Hepatocyte (in vitro differentiated cells): ENCODE data around the gene NCLN. TPM values are rescaled to one million over a fixed set of nuclear protein-coding genes. Genes with fewer than 3 reads are reported as not detected.

Experiments
- DNase-seq: peaks from one replicate; pipeline ENCODE4 v3.0.0-alpha.2; 2016; ENCODE audit warnings: low spot score
- H2AFZ ChIP-seq: fragments of 200-600 bp; sonication (generic); 2 replicates; pipeline ENCODE4 v1.6.0; 2016; ENCODE audit warnings: antibody characterized with exemption, mild to moderate bottlenecking
- H3K27ac ChIP-seq: fragments of 200-600 bp; sonication (generic); 2 replicates; pipeline ENCODE4 v1.5.1; 2016; ENCODE audit warnings: mild to moderate bottlenecking
- H3K27me3 ChIP-seq: fragments of 200-600 bp; sonication (generic); 2 replicates; pipeline ENCODE4 v1.6.1; 2016
- H3K36me3 ChIP-seq: fragments of 200-600 bp; sonication (generic); replicated peaks from 2 replicates; pipeline ENCODE4 v1.5.1; 2016; ENCODE audit warnings: low read depth; ENCODE audit not compliant: insufficient read depth
- H3K4me1 ChIP-seq: fragments of 200-600 bp; sonication (generic); 2 replicates; pipeline ENCODE4 v1.5.1; 2016; ENCODE audit warnings: mild to moderate bottlenecking, moderate library complexity; ENCODE audit not compliant: insufficient read depth
- H3K4me2 ChIP-seq: fragments of 200-600 bp; sonication (generic); 2 replicates; pipeline ENCODE4 v1.6.0; 2016
- H3K4me3 ChIP-seq: fragments of 200-600 bp; sonication (generic); 2 replicates; pipeline ENCODE4 v1.5.1; 2016; ENCODE audit warnings: mild to moderate bottlenecking
- H3K79me2 ChIP-seq: fragments of 200-600 bp; sonication (generic); 2 replicates; pipeline ENCODE4 v1.6.0; 2017; ENCODE audit warnings: mild to moderate bottlenecking
- H3K9me2 ChIP-seq: fragments of 200-600 bp; sonication (generic); replicated peaks from 2 replicates; pipeline ENCODE4 v1.6.0; 2017; ENCODE audit warnings: mild to moderate bottlenecking; ENCODE audit not compliant: insufficient read depth
- H3K9me3 ChIP-seq: fragments of 200-600 bp; sonication (generic); 2 replicates; pipeline ENCODE4 v1.5.1; 2016; ENCODE audit warnings: low read depth, mild to moderate bottlenecking
- H4K20me1 ChIP-seq: fragments of 200-600 bp; sonication (generic); 2 replicates; pipeline ENCODE4 v1.6.0; 2016; ENCODE audit warnings: mild to moderate bottlenecking; ENCODE audit not compliant: insufficient read depth, poor library complexity, severe bottlenecking
- EZH2 ChIP-seq: fragments of 200-600 bp; sonication (generic); IDR thresholded peaks from 2 replicates; pipeline ENCODE4 v1.6.1; 2016; ENCODE audit warnings: antibody characterized with exemption, mild to moderate bottlenecking, borderline replicate concordance
- EZH2phosphoT487 ChIP-seq: fragments of 200-600 bp; sonication (generic); IDR thresholded peaks from one replicate; pipeline ENCODE4 v1.6.1; 2018; ENCODE audit warnings: antibody characterized with exemption, mild to moderate bottlenecking, low read depth, moderate library complexity; ENCODE audit not compliant: unreplicated experiment, severe bottlenecking
- WGBS: methylation state at CpG from one replicate; pipeline ENCODE4 v1.1.6; 2016; ENCODE audit warnings: low lambda C conversion rate; ENCODE audit errors: missing lambda C conversion rate; 5-methylcytosine and 5-hydroxymethylcytosine counted together
- polyA plus RNA-seq: library from polyadenylated mRNA; unstranded; fragments of >200 nt; fragmentation: Nextera tagmentation; extraction: Ambion mirVana; gene quantifications from 2 replicates; pipeline ENCODE4 v1.2.1, GENCODE V29; 2016
- total RNA-seq: library from RNA; depleted of rRNA; stranded (reverse); fragments of >200 nt; gene quantifications from 2 replicates; pipeline ENCODE4 v1.2.3, GENCODE V29; 2014
- TF ChIP-seq, protein P1 (sequence below): fragments of 200-600 bp; sonication (generic); IDR thresholded peaks from 2 replicates; pipeline ENCODE4 v1.5.1; 2016; ENCODE audit warnings: antibody characterized with exemption, mild to moderate bottlenecking; ENCODE audit not compliant: poor library complexity

Gene NCLN
- total and polyA plus RNA-seq, 2 experiments from 2014 or later: 44.9 to 94.2 TPM

DNA sequence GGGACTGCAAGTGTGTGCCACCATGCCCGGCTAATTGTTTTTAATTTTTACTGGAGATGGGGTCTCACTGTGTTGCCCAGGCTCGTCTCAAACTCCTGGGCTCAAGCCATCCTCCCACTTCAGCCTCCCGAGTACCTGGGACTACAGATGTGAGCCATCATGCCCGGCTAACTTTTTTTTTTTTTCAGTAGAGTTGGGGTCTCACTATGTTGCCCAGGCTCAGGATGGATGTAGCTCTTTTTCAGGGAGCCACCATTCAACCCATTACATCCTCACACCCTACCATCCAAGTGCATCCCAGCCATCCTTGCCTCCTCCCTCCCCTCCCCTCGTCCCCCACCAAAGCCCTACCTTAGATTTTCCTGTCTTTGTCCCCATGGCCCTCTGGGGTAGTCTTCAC, 53.6 kb downstream of the NCLN start:
- Histone ChIP-seq H3K9me2 (no peaks in the 10 kb centered on the region), H3K4me2 (no peak overlapping the region), H3K27me3 (no peaks in the 10 kb centered on the region), H2AFZ (no peak overlapping the region), H3K4me3 (no peak overlapping the region), H4K20me1 (no peaks in the 10 kb centered on the region), H3K79me2 (no peaks in the 10 kb centered on the region), H3K9me3 (no peaks in the 10 kb centered on the region), H3K27ac (no peak overlapping the region), H3K36me3 (no peaks in the 10 kb centered on the region), H3K4me1 (no peaks in the 10 kb centered on the region)
- WGBS: 64% methylated on average over 5 of the region's 5 CpGs
- TF ChIP-seq EZH2: no peak
- TF ChIP-seq, protein P1, sequence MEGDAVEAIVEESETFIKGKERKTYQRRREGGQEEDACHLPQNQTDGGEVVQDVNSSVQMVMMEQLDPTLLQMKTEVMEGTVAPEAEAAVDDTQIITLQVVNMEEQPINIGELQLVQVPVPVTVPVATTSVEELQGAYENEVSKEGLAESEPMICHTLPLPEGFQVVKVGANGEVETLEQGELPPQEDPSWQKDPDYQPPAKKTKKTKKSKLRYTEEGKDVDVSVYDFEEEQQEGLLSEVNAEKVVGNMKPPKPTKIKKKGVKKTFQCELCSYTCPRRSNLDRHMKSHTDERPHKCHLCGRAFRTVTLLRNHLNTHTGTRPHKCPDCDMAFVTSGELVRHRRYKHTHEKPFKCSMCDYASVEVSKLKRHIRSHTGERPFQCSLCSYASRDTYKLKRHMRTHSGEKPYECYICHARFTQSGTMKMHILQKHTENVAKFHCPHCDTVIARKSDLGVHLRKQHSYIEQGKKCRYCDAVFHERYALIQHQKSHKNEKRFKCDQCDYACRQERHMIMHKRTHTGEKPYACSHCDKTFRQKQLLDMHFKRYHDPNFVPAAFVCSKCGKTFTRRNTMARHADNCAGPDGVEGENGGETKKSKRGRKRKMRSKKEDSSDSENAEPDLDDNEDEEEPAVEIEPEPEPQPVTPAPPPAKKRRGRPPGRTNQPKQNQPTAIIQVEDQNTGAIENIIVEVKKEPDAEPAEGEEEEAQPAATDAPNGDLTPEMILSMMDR: no peak
- no peak for TF ChIP-seq EZH2phosphoT487
- DNase-seq: no peak

DNA sequence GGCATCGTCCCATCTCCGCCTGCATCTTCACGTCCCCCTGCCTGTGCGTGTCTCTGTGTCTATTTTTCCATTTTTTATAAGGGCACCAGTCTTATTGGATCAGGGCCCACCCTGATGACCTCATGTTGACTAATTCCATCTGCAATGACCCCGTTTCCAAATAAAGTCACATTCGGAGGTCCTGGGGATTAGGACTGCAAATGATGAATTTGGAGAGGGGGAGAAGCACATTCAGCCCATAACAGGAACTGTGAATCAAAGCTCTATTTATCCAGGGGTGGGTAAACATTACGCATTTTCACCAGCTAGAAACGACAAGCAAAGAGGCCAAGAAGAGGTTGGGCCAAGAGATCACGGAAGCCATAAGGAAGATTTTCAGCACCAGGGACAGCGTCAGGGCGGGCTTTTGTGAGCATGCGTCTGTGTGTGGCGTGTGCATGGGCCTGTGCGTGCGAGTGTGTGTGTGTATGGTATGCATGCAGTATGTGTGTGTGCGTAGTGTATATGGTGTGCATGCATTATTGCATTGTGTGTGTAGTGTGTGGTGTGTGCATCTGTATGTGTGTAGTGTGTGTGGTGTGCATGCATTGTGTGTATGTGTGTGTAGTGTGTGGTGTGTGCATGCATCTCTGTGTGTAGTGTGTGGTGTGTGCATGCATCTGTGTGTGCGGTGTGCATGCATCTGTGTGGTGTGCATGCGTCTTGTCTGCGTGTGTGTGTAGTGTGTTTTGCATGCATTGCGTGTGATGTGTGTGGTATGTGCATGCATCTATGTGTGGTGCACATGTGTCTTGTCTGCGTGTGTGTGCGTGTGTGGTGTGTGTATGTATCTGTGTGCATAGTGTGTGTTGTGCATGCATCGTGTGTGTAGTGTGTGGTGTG, 58.3 kb downstream of the NCLN start:
- no peak overlapping the region for H3K4me3 ChIP-seq
- H3K79me2 ChIP-seq: no peaks in the 10 kb centered on the region
- H4K20me1 ChIP-seq: no peaks in the 10 kb centered on the region
- 54% methylated on average over 23 of the region's 23 CpGs for WGBS
- H3K9me3 ChIP-seq: no peaks in the 10 kb centered on the region
- H3K4me2 ChIP-seq: no peak overlapping the region
- H3K9me2 ChIP-seq: no peaks in the 10 kb centered on the region
- H2AFZ ChIP-seq: no peak overlapping the region
- TF ChIP-seq, protein P1: no peak
- TF ChIP-seq EZH2: no peak
- TF ChIP-seq EZH2phosphoT487: no peak
- no peaks in the 10 kb centered on the region for H3K4me1 ChIP-seq
- H3K27me3 ChIP-seq: no peaks in the 10 kb centered on the region
- H3K27ac ChIP-seq: no peak overlapping the region
- no peaks in the 10 kb centered on the region for H3K36me3 ChIP-seq
- peak; percentile 78 for DNase-seq

DNA sequence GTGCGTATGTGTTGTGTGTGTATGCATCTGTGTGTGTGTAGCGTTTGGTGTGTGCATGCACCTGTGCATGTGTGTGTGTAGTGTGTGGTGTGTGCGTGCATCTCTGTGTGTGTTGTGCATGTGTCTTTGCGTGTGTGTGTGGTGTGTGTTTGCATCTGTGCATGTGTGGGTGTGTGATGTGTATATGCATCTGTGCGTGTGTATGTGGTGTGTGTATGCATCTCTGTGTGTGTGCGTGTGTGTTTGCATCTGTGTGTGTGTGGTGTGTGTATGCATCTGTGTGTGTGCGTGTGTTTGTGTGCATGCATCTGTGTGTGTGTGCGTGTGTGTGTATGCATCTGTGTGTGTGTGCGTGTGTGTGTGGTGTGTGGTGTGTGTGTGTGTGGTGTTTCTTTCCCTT, 59.3 kb downstream of the NCLN start:
- Histone ChIP-seq H3K27ac (no peak overlapping the region), H3K9me3 (no peaks in the 10 kb centered on the region), H3K79me2 (no peaks in the 10 kb centered on the region), H3K9me2 (no peaks in the 10 kb centered on the region), H3K4me3 (no peak overlapping the region), H3K27me3 (no peaks in the 10 kb centered on the region), H2AFZ (no peak overlapping the region), H3K4me2 (no peak overlapping the region), H4K20me1 (no peaks in the 10 kb centered on the region), H3K4me1 (no peaks in the 10 kb centered on the region), H3K36me3 (no peaks in the 10 kb centered on the region)
- TF ChIP-seq EZH2phosphoT487: no peak
- TF ChIP-seq, protein P1: no peak
- no peak for TF ChIP-seq EZH2
- 93% methylated on average over 9 of the region's 9 CpGs for WGBS
- DNase-seq: no peak
